ENCODE measurements around the gene ALDH2. TPM values are rescaled to one million over a fixed set of nuclear protein-coding genes. Genes with fewer than 3 reads are reported as not detected.

Gene ALDH2
- total and polyA plus RNA-seq, 9 donors, result 14.6 to 52.6 (median 38.7) TPM

DNA sequence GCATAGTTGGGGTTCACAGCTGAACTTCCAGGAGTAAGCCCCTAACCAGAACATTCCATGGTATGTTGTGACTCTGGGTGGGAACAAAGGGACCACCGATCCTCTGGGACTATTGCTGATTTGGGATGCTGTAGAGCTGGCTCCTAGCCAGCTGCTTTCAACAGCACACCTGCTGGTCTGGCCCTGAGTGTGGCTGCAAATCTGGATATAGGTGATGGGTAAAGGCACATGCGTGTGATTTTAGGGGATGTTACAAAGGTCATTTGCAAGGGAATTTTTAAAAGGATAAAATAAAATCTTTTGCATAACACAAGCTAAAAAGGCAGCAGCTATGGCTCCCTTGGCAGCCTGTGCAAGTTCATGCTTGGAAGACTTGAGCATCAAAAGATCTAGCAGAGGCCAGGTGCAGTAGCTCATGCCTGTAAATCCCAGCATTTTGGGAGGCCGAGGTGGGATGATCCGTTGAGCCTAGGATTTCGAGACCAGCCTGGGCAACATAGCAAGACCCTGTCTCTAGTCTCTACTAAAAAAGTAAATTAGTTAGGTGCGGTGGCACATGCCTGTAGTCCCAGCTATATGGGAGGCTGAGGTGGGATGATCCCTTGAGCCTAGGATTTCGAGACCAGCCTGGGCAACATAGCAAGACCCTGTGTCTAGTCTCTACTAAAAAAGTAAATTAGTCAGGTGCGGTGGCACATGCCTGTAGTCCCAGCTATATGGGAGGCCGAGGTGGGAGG is 1.6 kb downstream of the ALDH2 start:
- H3K9me3 ChIP-seq (replicated peaks; ENCODE audit: control insufficient read depth, low read depth, low read length), result no peaks in the 10 kb centered on the region
- peaks cover 9% of the 10 kb centered on the region for H3K27me3 ChIP-seq (ENCODE audit: control insufficient read depth, insufficient read depth, low read length)
- no peak overlapping the region for H3K27ac ChIP-seq (ENCODE audit: low read length)
- H3K4me3 ChIP-seq (ENCODE audit: low read length), result no peak overlapping the region
- peaks cover 15% of the 10 kb centered on the region for H3K4me1 ChIP-seq (ENCODE audit: control insufficient read depth, insufficient read depth, low read length)
- H3K36me3 ChIP-seq (ENCODE audit: control insufficient read depth, insufficient read depth, low read length), result peaks cover 5% of the 10 kb centered on the region
- WGBS (ENCODE audit: insufficient coverage), result 89% methylated on average over 6 of the region's 9 CpGs
- DNase-seq, result no peak

DNA sequence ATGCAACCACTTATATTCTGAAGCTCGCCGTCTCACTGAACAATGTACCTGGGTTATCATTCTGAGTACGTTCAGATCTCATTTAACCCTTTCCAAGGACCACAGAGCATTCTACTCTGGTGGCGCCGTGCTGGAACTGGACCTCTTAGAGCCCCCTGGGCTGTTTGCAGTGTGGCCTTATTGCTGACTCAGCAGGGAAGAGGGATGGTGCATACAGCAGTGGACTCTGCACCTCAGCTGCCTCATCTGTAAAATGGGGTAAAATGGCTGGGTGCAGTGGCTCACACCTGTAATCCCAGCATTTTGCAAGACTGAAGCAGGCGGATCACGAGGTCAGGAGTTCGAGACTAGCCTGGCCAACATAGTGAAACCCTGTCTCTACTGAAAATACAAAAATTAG is 2.9 kb downstream of the ALDH2 start:
- Histone ChIP-seq H3K36me3 (ENCODE audit: control insufficient read depth, insufficient read depth, low read length) (peaks cover 5% of the 10 kb centered on the region), H3K27ac (ENCODE audit: low read length) (no peak overlapping the region), H3K9me3 (replicated peaks; ENCODE audit: control insufficient read depth, low read depth, low read length) (no peaks in the 10 kb centered on the region), H3K4me3 (ENCODE audit: low read length) (no peak overlapping the region), H3K27me3 (ENCODE audit: control insufficient read depth, insufficient read depth, low read length) (peaks cover 6% of the 10 kb centered on the region), H3K4me1 (ENCODE audit: control insufficient read depth, insufficient read depth, low read length) (peaks cover 25% of the 10 kb centered on the region)
- WGBS (ENCODE audit: insufficient coverage), result 73% methylated on average over 5 of the region's 8 CpGs
- DNase-seq, result no peak

DNA sequence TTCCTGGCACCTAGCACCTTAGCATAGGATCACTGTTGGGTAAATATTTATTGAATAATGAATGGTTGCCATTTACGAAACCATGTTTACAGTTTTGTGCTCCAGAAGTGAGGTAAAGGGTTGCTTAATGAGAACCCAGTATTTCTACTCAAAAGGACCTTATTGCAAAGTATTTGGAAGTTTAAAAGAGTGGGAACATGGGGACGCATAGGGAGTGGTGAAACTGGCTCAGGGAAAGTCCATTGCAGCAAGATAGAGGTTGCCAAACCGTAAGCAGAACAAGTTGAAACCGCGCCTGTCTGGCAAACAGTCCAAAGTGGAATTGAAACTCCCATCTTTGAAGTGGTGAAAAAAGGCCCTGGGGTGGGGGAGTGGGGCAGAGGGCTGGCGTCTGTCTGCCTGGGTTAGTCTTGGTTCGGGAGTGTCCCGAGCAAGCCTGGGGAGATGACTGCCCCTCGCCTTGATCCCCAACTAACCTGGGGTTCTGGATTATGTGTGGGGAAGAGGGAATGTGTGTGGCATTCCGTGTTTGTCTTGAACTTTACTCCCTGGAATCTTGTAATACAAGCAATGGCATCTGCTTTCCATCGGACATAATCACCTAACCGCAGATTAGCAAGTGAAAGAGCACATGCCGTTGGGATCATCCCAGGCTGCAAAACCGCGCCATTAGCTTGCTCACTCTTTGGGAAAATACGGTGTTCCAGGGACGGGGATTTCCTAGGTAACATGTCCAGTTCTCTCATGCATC is 7.2 kb downstream of the ALDH2 start:
- Histone ChIP-seq H3K36me3 (ENCODE audit: control insufficient read depth, insufficient read depth, low read length) (peaks cover 8% of the 10 kb centered on the region), H3K4me3 (ENCODE audit: low read length) (no peak overlapping the region), H3K27ac (ENCODE audit: low read length) (peak overlapping the region; percentile 92), H3K4me1 (ENCODE audit: control insufficient read depth, insufficient read depth, low read length) (peaks cover 34% of the 10 kb centered on the region), H3K27me3 (ENCODE audit: control insufficient read depth, insufficient read depth, low read length) (no peaks in the 10 kb centered on the region), H3K9me3 (replicated peaks; ENCODE audit: control insufficient read depth, low read depth, low read length) (no peaks in the 10 kb centered on the region)
- 29% methylated on average over 10 of the region's 17 CpGs for WGBS (ENCODE audit: insufficient coverage)
- peak; percentile 85 for DNase-seq

DNA sequence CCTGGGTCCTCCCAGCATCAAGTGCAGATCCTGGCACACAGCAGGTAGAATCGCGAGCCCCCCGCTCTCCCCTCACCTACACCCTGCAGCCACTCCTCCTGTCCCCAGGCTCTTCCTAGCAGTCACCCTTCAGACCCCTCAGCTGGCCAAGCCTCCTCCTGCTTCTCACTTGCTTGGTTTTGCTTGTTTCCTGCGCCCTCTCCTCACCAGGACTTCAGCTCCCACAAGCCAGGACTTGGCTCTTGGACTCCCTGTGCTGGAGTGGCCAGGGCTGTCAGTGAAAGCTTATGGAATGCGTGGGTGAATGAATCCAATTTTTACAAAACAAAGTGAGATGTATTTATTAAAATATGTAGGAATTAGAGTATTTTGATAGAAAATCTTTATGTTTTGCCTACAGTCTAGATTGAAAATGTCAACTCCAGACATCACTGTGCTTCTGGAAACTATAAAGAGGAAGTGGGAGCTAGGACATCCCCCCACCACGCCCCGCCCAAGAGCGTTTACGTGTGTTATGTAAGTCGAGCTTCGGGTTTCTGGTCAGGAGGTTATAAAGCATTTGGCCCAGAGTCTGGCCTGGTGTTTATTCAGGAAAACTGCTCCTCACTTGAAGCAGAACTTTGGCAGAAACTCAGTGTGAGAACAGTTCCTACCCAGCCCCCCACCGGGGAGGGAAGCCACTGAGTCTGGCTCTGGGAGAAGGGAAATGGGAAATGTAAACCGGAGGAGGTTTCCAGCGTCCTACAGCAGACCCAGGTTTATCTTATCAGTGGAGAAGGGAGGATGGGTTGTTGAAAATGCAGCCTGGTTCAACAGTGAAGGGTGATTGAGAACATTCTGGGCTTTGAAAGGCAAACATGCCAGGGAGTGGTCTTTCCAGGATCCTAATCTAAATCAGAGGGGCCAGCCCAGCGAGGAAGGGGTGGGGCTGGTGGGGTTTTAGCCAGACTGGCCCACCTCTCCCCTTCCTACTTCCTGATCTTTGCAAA is 8.8 kb downstream of the ALDH2 start:
- H3K27ac ChIP-seq (ENCODE audit: low read length), result peak overlapping the region; percentile 92
- H3K4me1 ChIP-seq (ENCODE audit: control insufficient read depth, insufficient read depth, low read length), result peaks cover 34% of the 10 kb centered on the region
- no peak overlapping the region for H3K4me3 ChIP-seq (ENCODE audit: low read length)
- no peaks in the 10 kb centered on the region for H3K9me3 ChIP-seq (replicated peaks; ENCODE audit: control insufficient read depth, low read depth, low read length)
- peak; percentile 99 for DNase-seq
- no peaks in the 10 kb centered on the region for H3K27me3 ChIP-seq (ENCODE audit: control insufficient read depth, insufficient read depth, low read length)
- 16% methylated on average over 6 of the region's 15 CpGs for WGBS (ENCODE audit: insufficient coverage)
- peaks cover 3% of the 10 kb centered on the region for H3K36me3 ChIP-seq (ENCODE audit: control insufficient read depth, insufficient read depth, low read length)

DNA sequence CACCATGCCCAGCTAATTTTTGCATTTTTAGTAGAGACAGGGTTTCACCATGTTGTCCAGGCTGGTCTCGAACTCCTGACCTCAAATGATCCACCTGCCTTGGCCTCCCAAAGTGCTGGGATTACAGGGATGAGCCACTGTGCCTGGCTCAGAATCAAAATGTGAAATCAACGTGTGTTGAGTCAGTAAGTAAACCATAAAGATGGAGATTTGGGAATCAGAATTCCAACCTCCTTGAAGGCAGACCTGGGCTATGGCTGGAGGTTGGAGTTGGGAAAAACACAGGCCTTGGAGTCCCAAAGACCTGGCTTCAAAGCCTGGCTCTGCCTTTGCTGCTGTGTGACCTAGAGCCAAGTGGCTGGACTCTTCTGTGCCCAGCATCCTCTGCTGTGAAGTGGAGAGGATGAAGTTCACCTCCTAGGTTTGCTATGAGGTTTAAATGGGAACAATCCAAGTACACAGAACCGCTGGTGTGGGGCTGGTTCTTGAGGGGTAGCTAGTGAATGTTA is 10.2 kb downstream of the ALDH2 start:
- Histone ChIP-seq H3K4me3 (ENCODE audit: low read length) (no peak overlapping the region), H3K36me3 (ENCODE audit: control insufficient read depth, insufficient read depth, low read length) (peaks cover 8% of the 10 kb centered on the region), H3K27ac (ENCODE audit: low read length) (no peak overlapping the region), H3K9me3 (replicated peaks; ENCODE audit: control insufficient read depth, low read depth, low read length) (peaks cover 5% of the 10 kb centered on the region), H3K4me1 (ENCODE audit: control insufficient read depth, insufficient read depth, low read length) (peaks cover 34% of the 10 kb centered on the region), H3K27me3 (ENCODE audit: control insufficient read depth, insufficient read depth, low read length) (no peaks in the 10 kb centered on the region)
- WGBS (ENCODE audit: insufficient coverage), result 59% methylated on average over 2 of the region's 3 CpGs
- DNase-seq, result no peak

- 86% methylated on average over 13 of the region's 16 CpGs for WGBS (ENCODE audit: insufficient coverage)
- no peak overlapping the region for H3K27ac ChIP-seq (ENCODE audit: low read length)
- H3K36me3 ChIP-seq (ENCODE audit: control insufficient read depth, insufficient read depth, low read length), result peaks cover 8% of the 10 kb centered on the region
- peak; percentile 49 for DNase-seq
- H3K27me3 ChIP-seq (ENCODE audit: control insufficient read depth, insufficient read depth, low read length), result no peaks in the 10 kb centered on the region
- peaks cover 34% of the 10 kb centered on the region for H3K4me1 ChIP-seq (ENCODE audit: control insufficient read depth, insufficient read depth, low read length)
- peaks cover 5% of the 10 kb centered on the region for H3K9me3 ChIP-seq (replicated peaks; ENCODE audit: control insufficient read depth, low read depth, low read length)
- no peak overlapping the region for H3K4me3 ChIP-seq (ENCODE audit: low read length)
Observed at GRCh38 chr12:111777345-111778045, 10.8 kb downstream of the ALDH2 start.

GRCh38 chr12:111780166-111780565 is 13.4 kb downstream of the ALDH2 start:
- no peak overlapping the region for H3K4me3 ChIP-seq (ENCODE audit: low read length)
- no peak for DNase-seq
- 87% methylated on average over 7 of the region's 10 CpGs for WGBS (ENCODE audit: insufficient coverage)
- peaks cover 31% of the 10 kb centered on the region for H3K36me3 ChIP-seq (ENCODE audit: control insufficient read depth, insufficient read depth, low read length)
- H3K27ac ChIP-seq (ENCODE audit: low read length), result no peak overlapping the region
- no peaks in the 10 kb centered on the region for H3K27me3 ChIP-seq (ENCODE audit: control insufficient read depth, insufficient read depth, low read length)
- H3K4me1 ChIP-seq (ENCODE audit: control insufficient read depth, insufficient read depth, low read length), result peaks cover 18% of the 10 kb centered on the region
- H3K9me3 ChIP-seq (replicated peaks; ENCODE audit: control insufficient read depth, low read depth, low read length), result peaks cover 5% of the 10 kb centered on the region

GRCh38 chr12:111780615-111781014 is 13.9 kb downstream of the ALDH2 start:
- H3K27me3 ChIP-seq (ENCODE audit: control insufficient read depth, insufficient read depth, low read length), result no peaks in the 10 kb centered on the region
- no peak overlapping the region for H3K4me3 ChIP-seq (ENCODE audit: low read length)
- whole genome bisulfite sequencing (ENCODE audit: insufficient coverage), result no CpG with 5 or more reads among the region's 5 CpGs
- H3K27ac ChIP-seq (ENCODE audit: low read length), result no peak overlapping the region
- DNase-seq, result no peak
- peaks cover 5% of the 10 kb centered on the region for H3K9me3 ChIP-seq (replicated peaks; ENCODE audit: control insufficient read depth, low read depth, low read length)
- H3K4me1 ChIP-seq (ENCODE audit: control insufficient read depth, insufficient read depth, low read length), result peaks cover 14% of the 10 kb centered on the region
- H3K36me3 ChIP-seq (ENCODE audit: control insufficient read depth, insufficient read depth, low read length), result peaks cover 32% of the 10 kb centered on the region

- Histone ChIP-seq H3K36me3 (ENCODE audit: control insufficient read depth, insufficient read depth, low read length) (peaks cover 32% of the 10 kb centered on the region), H3K9me3 (replicated peaks; ENCODE audit: control insufficient read depth, low read depth, low read length) (peaks cover 5% of the 10 kb centered on the region), H3K27me3 (ENCODE audit: control insufficient read depth, insufficient read depth, low read length) (no peaks in the 10 kb centered on the region), H3K4me3 (ENCODE audit: low read length) (no peak overlapping the region), H3K4me1 (ENCODE audit: control insufficient read depth, insufficient read depth, low read length) (peaks cover 8% of the 10 kb centered on the region), H3K27ac (ENCODE audit: low read length) (no peak overlapping the region)
- WGBS (ENCODE audit: insufficient coverage), result 86% methylated on average over 2 of the region's 2 CpGs
- no peak for DNase-seq
Observed at GRCh38 chr12:111781085-111781658, 14.4 kb downstream of the ALDH2 start.
